H1 (cell line): ENCODE data around the gene SMIM5. TPM values are rescaled to one million over a fixed set of nuclear protein-coding genes. Genes with fewer than 3 reads are reported as not detected.
A peak's percentile ranks its signal among the peaks of the same experiment; 100 is the strongest.

Experiments used
- ASH2L ChIP-seq: fragments of 200-600, 300-600 bp; sonication (generic); IDR thresholded peaks from one replicate; pipeline ENCODE4 v1.7.1; 2017; ENCODE audit warnings: low read length
- TEAD4 ChIP-seq: IDR thresholded peaks from 2 replicates; pipeline ENCODE4 v1.6.1; 2012; ENCODE audit warnings: low read depth, low read length, inconsistent platforms, mixed read lengths
- polyA plus RNA-seq, 7 experiments: library from polyadenylated mRNA; depleted of rRNA in 3 of 7; stranded (reverse) in 5 of 7; unstranded in 2 of 7; fragments of >200 nt in 5 of 7; fragments of 200-250 nt in 2 of 7; gene quantifications; 1 replicate in 5 of 7; 2 replicates in 1 of 7; 4 replicates in 1 of 7; pipeline versions ENCODE4 v1.2.1 to v1.2.3, GENCODE V29; 2011 to 2013; ENCODE audit warnings: missing spikeins in 2 of 7, mixed read lengths in 2 of 7
- total RNA-seq: library from RNA; stranded (reverse); fragmentation: NEBNext Ultra II Directional; extraction: Animal tissue kit (Norgen Biotek cat#: 25700); gene quantifications from 2 replicates; pipeline ENCODE4 v1.2.1, GENCODE V29; 2021
- TF ChIP-seq, protein P1 (sequence below): fragments of 300-600 bp; sonication (generic); IDR thresholded peaks from 2 replicates; pipeline ENCODE4 v1.7.1; 2012; ENCODE audit warnings: low read length, moderate library complexity, mild to moderate bottlenecking, inconsistent platforms; ENCODE audit not compliant: insufficient replicate concordance

SMIM5 gene
- total and polyA plus RNA-seq, 2 of the 8 experiments (the other 6 are each of a cell fraction or from before 2014, with no cell fraction given): not detected

DNA sequence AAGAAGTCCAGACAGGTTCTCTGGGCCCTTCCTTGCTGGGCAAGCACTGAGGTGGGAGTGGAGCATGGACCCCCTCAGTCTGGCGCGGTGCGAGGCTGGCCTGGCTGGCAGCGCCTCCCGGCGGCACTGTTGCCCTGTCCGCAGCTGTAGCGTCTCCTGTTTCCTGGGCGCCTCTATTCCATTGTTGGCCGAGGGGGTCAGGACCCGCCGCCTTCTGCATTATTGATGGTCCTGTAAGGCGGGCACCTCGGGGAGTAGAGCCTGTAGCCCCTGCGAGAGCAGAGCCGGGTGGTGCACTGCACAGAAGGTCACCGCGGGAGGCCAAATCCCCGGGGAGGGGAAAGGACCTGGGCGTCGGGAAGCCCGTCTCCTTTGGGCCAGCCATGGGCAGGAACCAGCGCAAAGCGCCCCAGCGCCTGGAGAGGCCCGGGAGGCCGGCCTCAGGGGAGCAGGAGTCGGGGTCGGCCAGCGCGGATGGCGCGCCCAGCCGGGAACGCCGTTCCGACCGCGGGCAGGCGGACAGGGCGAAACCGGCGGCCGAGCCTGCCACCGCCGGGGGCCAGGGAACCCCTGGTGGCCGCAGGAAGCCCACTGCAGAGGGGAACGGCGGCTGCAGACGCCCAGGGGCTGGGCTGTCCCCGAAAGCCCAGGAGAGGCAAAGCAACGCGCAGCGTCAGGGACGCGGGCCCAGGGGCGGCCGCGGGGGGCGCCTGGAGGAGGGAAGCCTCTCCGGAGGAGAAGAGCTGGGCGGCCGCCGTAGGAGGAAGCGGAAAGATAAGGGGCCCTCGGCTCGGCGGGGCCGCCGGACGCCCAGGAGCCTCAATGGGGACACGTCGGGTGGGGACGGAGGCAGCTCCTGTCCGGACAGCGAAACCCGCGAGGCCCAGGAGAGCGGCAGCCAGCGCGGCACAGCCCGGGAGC, 45.3 kb upstream of the SMIM5 start, which contains the start of gene MYO15B (continued):
- TF ChIP-seq, protein P1, sequence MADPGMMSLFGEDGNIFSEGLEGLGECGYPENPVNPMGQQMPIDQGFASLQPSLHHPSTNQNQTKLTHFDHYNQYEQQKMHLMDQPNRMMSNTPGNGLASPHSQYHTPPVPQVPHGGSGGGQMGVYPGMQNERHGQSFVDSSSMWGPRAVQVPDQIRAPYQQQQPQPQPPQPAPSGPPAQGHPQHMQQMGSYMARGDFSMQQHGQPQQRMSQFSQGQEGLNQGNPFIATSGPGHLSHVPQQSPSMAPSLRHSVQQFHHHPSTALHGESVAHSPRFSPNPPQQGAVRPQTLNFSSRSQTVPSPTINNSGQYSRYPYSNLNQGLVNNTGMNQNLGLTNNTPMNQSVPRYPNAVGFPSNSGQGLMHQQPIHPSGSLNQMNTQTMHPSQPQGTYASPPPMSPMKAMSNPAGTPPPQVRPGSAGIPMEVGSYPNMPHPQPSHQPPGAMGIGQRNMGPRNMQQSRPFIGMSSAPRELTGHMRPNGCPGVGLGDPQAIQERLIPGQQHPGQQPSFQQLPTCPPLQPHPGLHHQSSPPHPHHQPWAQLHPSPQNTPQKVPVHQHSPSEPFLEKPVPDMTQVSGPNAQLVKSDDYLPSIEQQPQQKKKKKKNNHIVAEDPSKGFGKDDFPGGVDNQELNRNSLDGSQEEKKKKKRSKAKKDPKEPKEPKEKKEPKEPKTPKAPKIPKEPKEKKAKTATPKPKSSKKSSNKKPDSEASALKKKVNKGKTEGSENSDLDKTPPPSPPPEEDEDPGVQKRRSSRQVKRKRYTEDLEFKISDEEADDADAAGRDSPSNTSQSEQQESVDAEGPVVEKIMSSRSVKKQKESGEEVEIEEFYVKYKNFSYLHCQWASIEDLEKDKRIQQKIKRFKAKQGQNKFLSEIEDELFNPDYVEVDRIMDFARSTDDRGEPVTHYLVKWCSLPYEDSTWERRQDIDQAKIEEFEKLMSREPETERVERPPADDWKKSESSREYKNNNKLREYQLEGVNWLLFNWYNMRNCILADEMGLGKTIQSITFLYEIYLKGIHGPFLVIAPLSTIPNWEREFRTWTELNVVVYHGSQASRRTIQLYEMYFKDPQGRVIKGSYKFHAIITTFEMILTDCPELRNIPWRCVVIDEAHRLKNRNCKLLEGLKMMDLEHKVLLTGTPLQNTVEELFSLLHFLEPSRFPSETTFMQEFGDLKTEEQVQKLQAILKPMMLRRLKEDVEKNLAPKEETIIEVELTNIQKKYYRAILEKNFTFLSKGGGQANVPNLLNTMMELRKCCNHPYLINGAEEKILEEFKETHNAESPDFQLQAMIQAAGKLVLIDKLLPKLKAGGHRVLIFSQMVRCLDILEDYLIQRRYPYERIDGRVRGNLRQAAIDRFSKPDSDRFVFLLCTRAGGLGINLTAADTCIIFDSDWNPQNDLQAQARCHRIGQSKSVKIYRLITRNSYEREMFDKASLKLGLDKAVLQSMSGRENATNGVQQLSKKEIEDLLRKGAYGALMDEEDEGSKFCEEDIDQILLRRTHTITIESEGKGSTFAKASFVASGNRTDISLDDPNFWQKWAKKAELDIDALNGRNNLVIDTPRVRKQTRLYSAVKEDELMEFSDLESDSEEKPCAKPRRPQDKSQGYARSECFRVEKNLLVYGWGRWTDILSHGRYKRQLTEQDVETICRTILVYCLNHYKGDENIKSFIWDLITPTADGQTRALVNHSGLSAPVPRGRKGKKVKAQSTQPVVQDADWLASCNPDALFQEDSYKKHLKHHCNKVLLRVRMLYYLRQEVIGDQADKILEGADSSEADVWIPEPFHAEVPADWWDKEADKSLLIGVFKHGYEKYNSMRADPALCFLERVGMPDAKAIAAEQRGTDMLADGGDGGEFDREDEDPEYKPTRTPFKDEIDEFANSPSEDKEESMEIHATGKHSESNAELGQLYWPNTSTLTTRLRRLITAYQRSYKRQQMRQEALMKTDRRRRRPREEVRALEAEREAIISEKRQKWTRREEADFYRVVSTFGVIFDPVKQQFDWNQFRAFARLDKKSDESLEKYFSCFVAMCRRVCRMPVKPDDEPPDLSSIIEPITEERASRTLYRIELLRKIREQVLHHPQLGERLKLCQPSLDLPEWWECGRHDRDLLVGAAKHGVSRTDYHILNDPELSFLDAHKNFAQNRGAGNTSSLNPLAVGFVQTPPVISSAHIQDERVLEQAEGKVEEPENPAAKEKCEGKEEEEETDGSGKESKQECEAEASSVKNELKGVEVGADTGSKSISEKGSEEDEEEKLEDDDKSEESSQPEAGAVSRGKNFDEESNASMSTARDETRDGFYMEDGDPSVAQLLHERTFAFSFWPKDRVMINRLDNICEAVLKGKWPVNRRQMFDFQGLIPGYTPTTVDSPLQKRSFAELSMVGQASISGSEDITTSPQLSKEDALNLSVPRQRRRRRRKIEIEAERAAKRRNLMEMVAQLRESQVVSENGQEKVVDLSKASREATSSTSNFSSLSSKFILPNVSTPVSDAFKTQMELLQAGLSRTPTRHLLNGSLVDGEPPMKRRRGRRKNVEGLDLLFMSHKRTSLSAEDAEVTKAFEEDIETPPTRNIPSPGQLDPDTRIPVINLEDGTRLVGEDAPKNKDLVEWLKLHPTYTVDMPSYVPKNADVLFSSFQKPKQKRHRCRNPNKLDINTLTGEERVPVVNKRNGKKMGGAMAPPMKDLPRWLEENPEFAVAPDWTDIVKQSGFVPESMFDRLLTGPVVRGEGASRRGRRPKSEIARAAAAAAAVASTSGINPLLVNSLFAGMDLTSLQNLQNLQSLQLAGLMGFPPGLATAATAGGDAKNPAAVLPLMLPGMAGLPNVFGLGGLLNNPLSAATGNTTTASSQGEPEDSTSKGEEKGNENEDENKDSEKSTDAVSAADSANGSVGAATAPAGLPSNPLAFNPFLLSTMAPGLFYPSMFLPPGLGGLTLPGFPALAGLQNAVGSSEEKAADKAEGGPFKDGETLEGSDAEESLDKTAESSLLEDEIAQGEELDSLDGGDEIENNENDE: no peak
- TF ChIP-seq ASH2L: peak; percentile 90
- TF ChIP-seq TEAD4: no peak
- TF ChIP-seq, all 59 proteins: peak for 8
